H1 (cell line): ENCODE results near the gene HOXA10. TPM values are rescaled to one million over a fixed set of nuclear protein-coding genes. Genes with fewer than 3 reads are reported as not detected.
A peak's percentile ranks its signal among the peaks of the same experiment; 100 is the strongest.

Experiments used
- CTCF ChIA-PET: fragments of 300-600 bp; sonication (Branson Sonifier 250); formaldehyde crosslinking; loops from one replicate; lab custom pipeline; 2021; ENCODE audit not compliant: partially characterized antibody; lab: Charles Lee
- POLR2A ChIA-PET: fragments of 300-600 bp; sonication (Branson Sonifier 250); formaldehyde crosslinking; loops from one replicate; lab custom pipeline; 2021; ENCODE audit warnings: inconsistent platforms; ENCODE audit not compliant: partially characterized antibody; lab: Charles Lee
- DNase-seq, 2 experiments: peaks; one replicate each; pipeline versions ENCODE4 v3.0.0 to v3.0.0-alpha.2; 2010 to 2022; ENCODE audit warnings: low spot score in 2 of 2, low read depth in 1 of 2, mixed read lengths in 1 of 2
- FAIRE-seq: peaks from 2 replicates; lab custom pipeline; 2011; peaks lifted over from hg19 to GRCh38; lab: Jason Lieb, UNC
- H2AFZ ChIP-seq: 2 replicates; pipeline ENCODE4 v1.8.1; 2012; ENCODE audit warnings: low read length, inconsistent platforms
- H2AK5ac ChIP-seq: 2 replicates; pipeline ENCODE4 v1.6.1; 2013; ENCODE audit warnings: low read depth, low read length
- H2BK120ac ChIP-seq: replicated peaks from 2 replicates; pipeline ENCODE3; 2013; ENCODE audit warnings: low read depth, low read length, inconsistent platforms
- H2BK12ac ChIP-seq: 2 replicates; pipeline ENCODE4 v1.6.1; 2013; ENCODE audit warnings: low read depth, low read length
- H2BK15ac ChIP-seq: 2 replicates; pipeline ENCODE4 v1.6.1; 2013; ENCODE audit warnings: low read length
- H2BK20ac ChIP-seq: 2 replicates; pipeline ENCODE4 v1.6.1; 2013; ENCODE audit warnings: low read length
- H2BK5ac ChIP-seq: 2 replicates; pipeline ENCODE4 v1.6.1; 2013; ENCODE audit warnings: low read depth, low read length
- H3K14ac ChIP-seq: 2 replicates; pipeline ENCODE4 v1.6.1; 2013; ENCODE audit warnings: inconsistent platforms; ENCODE audit not compliant: insufficient read length
- H3K18ac ChIP-seq: 2 replicates; pipeline ENCODE4 v1.6.1; 2013; ENCODE audit warnings: low read length; ENCODE audit errors: extremely low read depth
- H3K23ac ChIP-seq: 2 replicates; pipeline ENCODE4 v1.6.1; 2013; ENCODE audit warnings: inconsistent platforms; ENCODE audit not compliant: insufficient read length
- H3K23me2 ChIP-seq: 2 replicates; pipeline ENCODE4 v1.6.1; 2013; ENCODE audit warnings: low read depth, low read length
- H3K27ac ChIP-seq: 2 replicates; pipeline ENCODE4 v1.6.1; 2011; ENCODE audit warnings: low read depth, low read length, inconsistent platforms
- H3K27me3 ChIP-seq, 4 experiments: replicated peaks in 1 of 4; 1 replicate in 1 of 4; 2 replicates in 3 of 4; pipeline versions ENCODE4 v1.6.1 to v1.8.1; 2011 to 2013; ENCODE audit warnings: low read length in 3 of 4, mild to moderate bottlenecking in 3 of 4, inconsistent platforms in 2 of 4, mixed read lengths in 2 of 4, moderate library complexity in 1 of 4; ENCODE audit not compliant: control insufficient read depth in 3 of 4, insufficient read depth in 3 of 4; ENCODE audit errors: extremely low read depth in 1 of 4
- H3K36me3 ChIP-seq, 4 experiments: 2 replicates each; pipeline versions ENCODE4 v1.6.1 to v1.8.1; 2011 to 2013; ENCODE audit warnings: mild to moderate bottlenecking in 4 of 4, low read length in 3 of 4, moderate library complexity in 2 of 4, control low read depth in 1 of 4, inconsistent platforms in 1 of 4; ENCODE audit not compliant: insufficient read depth in 4 of 4, control insufficient read depth in 2 of 4
- H3K4ac ChIP-seq: replicated peaks from 2 replicates; pipeline ENCODE3; 2013; ENCODE audit warnings: low read length, low read depth, mixed read lengths, inconsistent platforms; ENCODE audit not compliant: insufficient read length
- H3K4me1 ChIP-seq, 4 experiments: replicated peaks in 1 of 4; 1 replicate in 1 of 4; 2 replicates in 3 of 4; pipeline versions ENCODE4 v1.6.1 to v1.8.1; 2011 to 2013; ENCODE audit warnings: low read length in 3 of 4, inconsistent platforms in 2 of 4, mixed read lengths in 1 of 4; ENCODE audit not compliant: insufficient read depth in 4 of 4, control insufficient read depth in 3 of 4
- H3K4me2 ChIP-seq, 2 experiments: 2 replicates each; pipeline versions ENCODE4 v1.6.1 to v1.8.1; 2011 to 2013; ENCODE audit warnings: low read depth in 2 of 2, low read length in 2 of 2, control low read depth in 1 of 2, inconsistent platforms in 1 of 2, mild to moderate bottlenecking in 1 of 2; ENCODE audit not compliant: insufficient read depth in 1 of 2
- H3K4me3 ChIP-seq, 4 experiments: fragments of 200-600, 300-600 bp in 1 of 4; sonication (generic), shearing (Covaris generic), sonication (Bioruptor Twin) in 1 of 4; 2 replicates each; pipeline versions ENCODE4 v1.5.1 to v1.8.1; 2011 to 2016; ENCODE audit warnings: low read length in 4 of 4, low read depth in 3 of 4, control low read depth in 2 of 4, inconsistent platforms in 2 of 4, mild to moderate bottlenecking in 2 of 4, mixed read lengths in 1 of 4, moderate library complexity in 1 of 4; ENCODE audit not compliant: insufficient read depth in 2 of 4; ENCODE audit errors: extremely low read depth in 1 of 4
- H3K56ac ChIP-seq: replicated peaks from 2 replicates; pipeline ENCODE3; 2013; ENCODE audit warnings: low read depth, mild to moderate bottlenecking, mixed read lengths, low read length, inconsistent platforms; ENCODE audit not compliant: insufficient read length
- H3K79me1 ChIP-seq: 2 replicates; pipeline ENCODE4 v1.6.1; 2013; ENCODE audit warnings: low read depth, low read length, control low read depth
- H3K79me2 ChIP-seq, 2 experiments: 2 replicates each; pipeline versions ENCODE4 v1.6.1 to v1.8.1; 2012 to 2013; ENCODE audit warnings: low read length in 2 of 2, mild to moderate bottlenecking in 2 of 2, inconsistent platforms in 1 of 2; ENCODE audit not compliant: insufficient read depth in 2 of 2, control insufficient read depth in 1 of 2
- H3K9ac ChIP-seq, 4 experiments: replicated peaks in 1 of 4; 1 replicate in 1 of 4; 2 replicates in 3 of 4; pipeline versions ENCODE4 v1.6.1 to v1.8.1; 2011 to 2013; ENCODE audit warnings: low read depth in 3 of 4, low read length in 3 of 4, control low read depth in 2 of 4, mild to moderate bottlenecking in 2 of 4, moderate library complexity in 2 of 4, inconsistent platforms in 1 of 4; ENCODE audit errors: extremely low read depth in 1 of 4
- H3K9me3 ChIP-seq, 2 experiments: 2 replicates each; pipeline versions ENCODE4 v1.6.1 to v1.8.1; 2012 to 2013; ENCODE audit warnings: mild to moderate bottlenecking in 2 of 2, moderate library complexity in 2 of 2, control low read depth in 1 of 2, inconsistent platforms in 1 of 2, low read depth in 1 of 2, low read length in 1 of 2, mixed read lengths in 1 of 2; ENCODE audit not compliant: insufficient read depth in 2 of 2
- H4K20me1 ChIP-seq, 2 experiments: replicated peaks in 1 of 2; 2 replicates each; pipeline versions ENCODE3 to v1.8.1; 2011 to 2013; ENCODE audit warnings: inconsistent platforms in 2 of 2, low read length in 2 of 2, mild to moderate bottlenecking in 1 of 2; ENCODE audit not compliant: insufficient read depth in 2 of 2, control insufficient read depth in 1 of 2
- H4K5ac ChIP-seq: 2 replicates; pipeline ENCODE4 v1.6.1; 2013; ENCODE audit warnings: low read length, low read depth, mixed read lengths, inconsistent platforms; ENCODE audit not compliant: insufficient read length
- H4K8ac ChIP-seq: 2 replicates; pipeline ENCODE4 v1.8.0; 2013; ENCODE audit warnings: mild to moderate bottlenecking, moderate library complexity, low read length, inconsistent platforms; ENCODE audit not compliant: insufficient read depth; ENCODE audit errors: extremely low read depth
- H4K91ac ChIP-seq: replicated peaks from 2 replicates; pipeline ENCODE3; 2013; ENCODE audit warnings: low read length, mixed read lengths, inconsistent platforms; ENCODE audit not compliant: insufficient read length
- BCL11A ChIP-seq, 2 experiments: IDR thresholded peaks; one replicate each; pipeline ENCODE4 v1.6.1; 2011; ENCODE audit warnings: low read depth in 2 of 2, low read length in 2 of 2, mild to moderate bottlenecking in 2 of 2
- BRCA1 ChIP-seq: IDR thresholded peaks from 2 replicates; pipeline ENCODE4 v1.6.1; 2012; ENCODE audit warnings: low read depth, low read length, improper control_type of control experiment
- CBX5 ChIP-seq: fragments of 300-800, 300-1000 bp; sonication (generic); IDR thresholded peaks from 2 replicates; pipeline ENCODE4 v1.7.1; 2016; ENCODE audit warnings: antibody characterized with exemption, low read length, low read depth
- GTF2F1 ChIP-seq: IDR thresholded peaks from 2 replicates; pipeline ENCODE4 v1.6.1; 2012; ENCODE audit warnings: low read depth, low read length, improper control_type of control experiment, borderline replicate concordance
- KDM4A ChIP-seq: IDR thresholded peaks from one replicate; pipeline ENCODE4 v1.7.1; 2012; ENCODE audit warnings: low read depth, mild to moderate bottlenecking, moderate library complexity, low read length, inconsistent platforms; ENCODE audit not compliant: severe bottlenecking
- TBP ChIP-seq: IDR thresholded peaks from 2 replicates; pipeline ENCODE4 v1.6.1; 2011; ENCODE audit warnings: low read depth, low read length, improper control_type of control experiment
- YY1 ChIP-seq: IDR thresholded peaks from 2 replicates; pipeline ENCODE4 v1.6.1; 2011; ENCODE audit warnings: low read depth, mild to moderate bottlenecking, low read length
- WGBS, 2 experiments: shearing (Covaris generic) in 1 of 2; methylation state at CpG; one replicate each; pipeline versions ENCODE4 v1.1.6 to v1.1.7; 2013 to 2015; ENCODE audit warnings: low lambda C conversion rate in 2 of 2, mixed read lengths in 2 of 2, inconsistent platforms in 1 of 2, low coverage in 1 of 2, missing lambda C conversion rate in 1 of 2; ENCODE audit not compliant: insufficient replicate concordance in 2 of 2, insufficient coverage in 1 of 2, insufficient read length in 1 of 2; ENCODE audit errors: extremely low coverage in 1 of 2, missing lambda C conversion rate in 1 of 2; 5-methylcytosine and 5-hydroxymethylcytosine counted together
- polyA plus RNA-seq, 7 experiments: library from polyadenylated mRNA; depleted of rRNA in 3 of 7; stranded (reverse) in 5 of 7; unstranded in 2 of 7; fragments of >200 nt in 5 of 7; fragments of 200-250 nt in 2 of 7; gene quantifications; 1 replicate in 5 of 7; 2 replicates in 1 of 7; 4 replicates in 1 of 7; pipeline versions ENCODE4 v1.2.1 to v1.2.3, GENCODE V29; 2011 to 2013; ENCODE audit warnings: missing spikeins in 2 of 7, mixed read lengths in 2 of 7
- total RNA-seq: library from RNA; stranded (reverse); fragmentation: NEBNext Ultra II Directional; extraction: Animal tissue kit (Norgen Biotek cat#: 25700); gene quantifications from 2 replicates; pipeline ENCODE4 v1.2.1, GENCODE V29; 2021

The HOXA10 gene
- total and polyA plus RNA-seq, 2 of the 8 experiments (the other 6 are each of a cell fraction or from before 2014, with no cell fraction given): not detected

DNA sequence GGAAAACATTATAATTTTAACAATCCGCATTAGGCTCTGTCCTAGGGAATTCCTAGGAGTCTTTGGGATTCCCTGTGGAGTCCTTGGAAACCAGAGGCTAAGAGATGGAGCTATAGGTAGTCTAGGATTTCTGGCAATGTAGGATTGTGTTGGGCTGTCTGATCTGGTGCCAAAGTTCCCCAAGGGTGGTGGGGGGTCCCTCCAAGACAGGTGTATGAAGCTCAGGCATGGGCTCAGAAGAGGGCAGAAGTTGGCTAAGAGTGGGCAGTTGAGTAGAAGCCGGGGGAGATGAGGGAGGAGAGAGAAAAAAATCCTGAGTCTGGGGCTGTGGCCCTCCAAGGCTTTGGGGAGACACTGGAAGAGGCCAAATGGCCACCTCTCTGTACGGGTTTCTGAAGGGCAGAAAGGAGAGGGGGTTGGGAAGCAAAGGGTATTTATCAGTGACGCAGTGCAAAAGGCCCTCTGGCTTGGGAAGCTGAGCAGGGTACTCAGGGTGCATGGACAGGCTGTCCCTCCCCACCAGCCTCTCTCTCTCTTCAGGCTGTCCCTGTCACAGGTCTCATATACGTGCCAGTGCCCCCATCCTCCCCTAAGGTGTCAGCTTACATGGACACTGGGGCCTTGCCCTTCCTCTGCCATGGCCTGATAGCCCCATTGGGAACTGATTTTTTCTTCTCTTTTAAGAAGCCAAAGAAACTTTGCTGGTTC lies 27.5 kb downstream of the HOXA10 start:
- Histone ChIP-seq H3K79me1 (no peaks in the 10 kb centered on the region), H2BK5ac (no peak overlapping the region), H2BK120ac (no peak overlapping the region), H3K79me2 (no peaks in the 10 kb centered on the region), H3K4ac (no peak overlapping the region), H3K9me3 (peaks cover 0 to 3% of the 10 kb centered on the region in 2 experiments; a peak in 1 of 4 replicates), H3K14ac (no peak overlapping the region), H2BK15ac (no peak overlapping the region), H2AK5ac (no peak overlapping the region), H3K23ac (no peak overlapping the region), H2AFZ (no peak overlapping the region), H3K4me2 (no peak overlapping the region; a peak in 1 of 4 replicates), H3K23me2 (peaks cover 9% of the 10 kb centered on the region), H3K27ac (no peak overlapping the region), H4K91ac (no peak overlapping the region), H2BK12ac (no peak overlapping the region), H2BK20ac (no peak overlapping the region), H3K56ac (no peak overlapping the region), H4K8ac (no peak overlapping the region), H4K20me1 (peaks cover 30 to 32% of the 10 kb centered on the region in 2 experiments), H3K4me3 (no peak overlapping the region), H3K18ac (no peak overlapping the region), H3K4me1 (peaks cover 0 to 9% (median 6%) of the 10 kb centered on the region in 4 experiments; a peak in 5 of 7 replicates), H4K5ac (no peak overlapping the region), H3K9ac (no peak overlapping the region), H3K27me3 (peaks cover 96 to 100% (median 99%) of the 10 kb centered on the region in 4 experiments), H3K36me3 (peaks cover 0 to 6% (median 0%) of the 10 kb centered on the region in 4 experiments; a peak in 1 of 8 replicates)
- ChIA-PET CTCF (interaction anchor here (0.7 to 12.5 kb wide), 8 partner anchors 13 to 293 kb away, joined by 3 to 123 read pairs (median 8); partner anchors contain the start of gene HOXA1), POLR2A (no interaction called here)
- no peak for FAIRE-seq
- peak in 1 of 2 experiments; percentile 38 for DNase-seq
- WGBS, 2 experiments: 47% methylated on average over 5 of the region's 5 CpGs; no CpG with 5 or more reads in 1 of the 2 experiments
- no peak for TF ChIP-seq KDM4A
- TF ChIP-seq BCL11A (IDR thresholded peaks at IDR 0.05; ENCODE audit: low read depth in 2 of 2, low read length in 2 of 2): no peak
- no peak for TF ChIP-seq CBX5
- no peak for TF ChIP-seq TBP
- no peak for TF ChIP-seq YY1
- TF ChIP-seq BRCA1: no peak
- TF ChIP-seq GTF2F1: no peak
